ENCODE data around the gene BLTP2.

DNA sequence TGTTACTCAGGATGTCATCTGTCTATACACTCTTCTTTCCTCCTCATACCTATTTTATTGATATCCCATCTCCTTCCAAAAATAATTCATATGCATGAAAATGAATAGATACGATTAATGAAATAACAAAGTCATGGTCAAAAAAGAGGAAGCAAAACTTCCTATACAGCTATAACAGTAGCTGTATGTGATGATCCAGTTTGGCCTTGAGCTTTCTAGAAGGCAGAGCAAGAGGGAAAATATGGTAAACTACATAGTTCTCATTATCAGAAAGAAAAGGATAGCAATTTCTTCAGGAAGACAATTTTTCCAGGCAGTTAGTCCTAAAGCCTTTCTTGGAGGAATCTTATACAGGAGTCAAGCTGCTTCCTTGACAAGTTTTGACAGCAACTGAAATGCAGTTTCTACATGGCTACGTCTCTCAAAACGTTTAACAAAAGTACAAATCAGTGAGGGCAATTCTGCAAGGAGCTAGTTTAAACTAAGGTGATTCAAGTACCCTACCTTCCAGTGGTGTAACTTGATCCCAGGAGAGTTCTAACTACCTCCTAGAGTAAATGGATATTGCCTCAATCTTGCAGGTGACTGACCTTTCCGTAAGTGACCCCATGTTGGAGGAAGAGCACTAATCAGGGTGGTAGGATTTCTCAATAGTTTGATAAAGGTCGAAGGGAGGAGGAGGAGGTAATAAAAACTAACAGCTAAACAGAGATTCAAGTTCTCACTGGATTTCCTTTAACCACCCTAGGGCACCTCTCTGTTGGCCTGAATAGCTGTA is 47.2 kb downstream of the BLTP2 start:
- TF ChIP-seq POLR2A (IDR thresholded peaks at IDR 0.05), result no peak
- TF ChIP-seq, protein P1, sequence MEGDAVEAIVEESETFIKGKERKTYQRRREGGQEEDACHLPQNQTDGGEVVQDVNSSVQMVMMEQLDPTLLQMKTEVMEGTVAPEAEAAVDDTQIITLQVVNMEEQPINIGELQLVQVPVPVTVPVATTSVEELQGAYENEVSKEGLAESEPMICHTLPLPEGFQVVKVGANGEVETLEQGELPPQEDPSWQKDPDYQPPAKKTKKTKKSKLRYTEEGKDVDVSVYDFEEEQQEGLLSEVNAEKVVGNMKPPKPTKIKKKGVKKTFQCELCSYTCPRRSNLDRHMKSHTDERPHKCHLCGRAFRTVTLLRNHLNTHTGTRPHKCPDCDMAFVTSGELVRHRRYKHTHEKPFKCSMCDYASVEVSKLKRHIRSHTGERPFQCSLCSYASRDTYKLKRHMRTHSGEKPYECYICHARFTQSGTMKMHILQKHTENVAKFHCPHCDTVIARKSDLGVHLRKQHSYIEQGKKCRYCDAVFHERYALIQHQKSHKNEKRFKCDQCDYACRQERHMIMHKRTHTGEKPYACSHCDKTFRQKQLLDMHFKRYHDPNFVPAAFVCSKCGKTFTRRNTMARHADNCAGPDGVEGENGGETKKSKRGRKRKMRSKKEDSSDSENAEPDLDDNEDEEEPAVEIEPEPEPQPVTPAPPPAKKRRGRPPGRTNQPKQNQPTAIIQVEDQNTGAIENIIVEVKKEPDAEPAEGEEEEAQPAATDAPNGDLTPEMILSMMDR (IDR thresholded peaks at IDR 0.05), result no peak

Data from transverse colon (tissue), 3 donors.